HEK293 (cell line): ENCODE data around the gene PEX14.

ENCODE experiments used
- HOXA7 ChIP-seq: sonication (generic); formaldehyde crosslinking; IDR thresholded peaks from 2 replicates; pipeline ENCODE4 v1.8.1; 2022; ENCODE audit warnings: missing genetic modification reagents, borderline replicate concordance
- ZBTB7A ChIP-seq: fragments of 450-650 bp; formaldehyde crosslinking; IDR thresholded peaks from 2 replicates; pipeline ENCODE4 v1.5.1; 2016; ENCODE audit warnings: low read depth, missing biosample characterization, missing genetic modification characterization
- ZNF473 ChIP-seq: fragments of 450-650 bp; formaldehyde crosslinking; IDR thresholded peaks from 2 replicates; pipeline ENCODE4 v1.5.1; 2017; ENCODE audit warnings: missing biosample characterization, missing genetic modification characterization
- ZNF621 ChIP-seq: fragments of 450-650 bp; formaldehyde crosslinking; IDR thresholded peaks from 2 replicates; pipeline ENCODE4 v1.5.1; 2017; ENCODE audit warnings: missing biosample characterization, missing genetic modification characterization
- TF ChIP-seq, protein P1 (sequence below): fragments of 450-650 bp; formaldehyde crosslinking; IDR thresholded peaks from 2 replicates; pipeline ENCODE4 v1.5.1; 2016; ENCODE audit warnings: missing biosample characterization, missing genetic modification characterization
- TF ChIP-seq, protein P2 (sequence below): fragments of 450-650 bp; formaldehyde crosslinking; IDR thresholded peaks from 2 replicates; pipeline ENCODE4 v1.5.1; 2016; ENCODE audit warnings: missing biosample characterization, missing genetic modification characterization

GRCh38 chr1:10643607-10644306 lies 169.0 kb downstream of the PEX14 start:
- TF ChIP-seq, protein P1, sequence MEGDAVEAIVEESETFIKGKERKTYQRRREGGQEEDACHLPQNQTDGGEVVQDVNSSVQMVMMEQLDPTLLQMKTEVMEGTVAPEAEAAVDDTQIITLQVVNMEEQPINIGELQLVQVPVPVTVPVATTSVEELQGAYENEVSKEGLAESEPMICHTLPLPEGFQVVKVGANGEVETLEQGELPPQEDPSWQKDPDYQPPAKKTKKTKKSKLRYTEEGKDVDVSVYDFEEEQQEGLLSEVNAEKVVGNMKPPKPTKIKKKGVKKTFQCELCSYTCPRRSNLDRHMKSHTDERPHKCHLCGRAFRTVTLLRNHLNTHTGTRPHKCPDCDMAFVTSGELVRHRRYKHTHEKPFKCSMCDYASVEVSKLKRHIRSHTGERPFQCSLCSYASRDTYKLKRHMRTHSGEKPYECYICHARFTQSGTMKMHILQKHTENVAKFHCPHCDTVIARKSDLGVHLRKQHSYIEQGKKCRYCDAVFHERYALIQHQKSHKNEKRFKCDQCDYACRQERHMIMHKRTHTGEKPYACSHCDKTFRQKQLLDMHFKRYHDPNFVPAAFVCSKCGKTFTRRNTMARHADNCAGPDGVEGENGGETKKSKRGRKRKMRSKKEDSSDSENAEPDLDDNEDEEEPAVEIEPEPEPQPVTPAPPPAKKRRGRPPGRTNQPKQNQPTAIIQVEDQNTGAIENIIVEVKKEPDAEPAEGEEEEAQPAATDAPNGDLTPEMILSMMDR (tag by site-specific recombination), result no peak
- TF ChIP-seq HOXA7 (CRISPR knock-in tag), result no peak
- TF ChIP-seq, protein P2, sequence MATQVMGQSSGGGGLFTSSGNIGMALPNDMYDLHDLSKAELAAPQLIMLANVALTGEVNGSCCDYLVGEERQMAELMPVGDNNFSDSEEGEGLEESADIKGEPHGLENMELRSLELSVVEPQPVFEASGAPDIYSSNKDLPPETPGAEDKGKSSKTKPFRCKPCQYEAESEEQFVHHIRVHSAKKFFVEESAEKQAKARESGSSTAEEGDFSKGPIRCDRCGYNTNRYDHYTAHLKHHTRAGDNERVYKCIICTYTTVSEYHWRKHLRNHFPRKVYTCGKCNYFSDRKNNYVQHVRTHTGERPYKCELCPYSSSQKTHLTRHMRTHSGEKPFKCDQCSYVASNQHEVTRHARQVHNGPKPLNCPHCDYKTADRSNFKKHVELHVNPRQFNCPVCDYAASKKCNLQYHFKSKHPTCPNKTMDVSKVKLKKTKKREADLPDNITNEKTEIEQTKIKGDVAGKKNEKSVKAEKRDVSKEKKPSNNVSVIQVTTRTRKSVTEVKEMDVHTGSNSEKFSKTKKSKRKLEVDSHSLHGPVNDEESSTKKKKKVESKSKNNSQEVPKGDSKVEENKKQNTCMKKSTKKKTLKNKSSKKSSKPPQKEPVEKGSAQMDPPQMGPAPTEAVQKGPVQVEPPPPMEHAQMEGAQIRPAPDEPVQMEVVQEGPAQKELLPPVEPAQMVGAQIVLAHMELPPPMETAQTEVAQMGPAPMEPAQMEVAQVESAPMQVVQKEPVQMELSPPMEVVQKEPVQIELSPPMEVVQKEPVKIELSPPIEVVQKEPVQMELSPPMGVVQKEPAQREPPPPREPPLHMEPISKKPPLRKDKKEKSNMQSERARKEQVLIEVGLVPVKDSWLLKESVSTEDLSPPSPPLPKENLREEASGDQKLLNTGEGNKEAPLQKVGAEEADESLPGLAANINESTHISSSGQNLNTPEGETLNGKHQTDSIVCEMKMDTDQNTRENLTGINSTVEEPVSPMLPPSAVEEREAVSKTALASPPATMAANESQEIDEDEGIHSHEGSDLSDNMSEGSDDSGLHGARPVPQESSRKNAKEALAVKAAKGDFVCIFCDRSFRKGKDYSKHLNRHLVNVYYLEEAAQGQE (tag by site-specific recombination), result no peak
- TF ChIP-seq ZNF621 (tag by site-specific recombination), result no peak
- no peak for TF ChIP-seq ZNF473 (tag by site-specific recombination)
- no peak for TF ChIP-seq ZBTB7A (tag by site-specific recombination)
